Stimulated activated CD8-positive, alpha-beta memory T cell treated with anti-CD3 and anti-CD28 coated beads, Interleukin-7, amount 100 ng/mL, for 4 hours (primary cell): ENCODE results near the gene THAP8.

Experiments
- DNase-seq, 2 donors: peaks; one replicate each; pipeline ENCODE4 v3.0.0-alpha.2; 2020; ENCODE audit warnings: low read depth in 2 of 2

The THAP8 gene

GRCh38 chr19:36054119-36054732, at the start of gene THAP8:
TSS of gene THAP8 (minus strand) at chr19:36054285. CDS start at chr19:36054217, 68 bp downstream.
- peak; percentile 100 for DNase-seq

- DNase-seq, result no peak
These were observed 49.0 kb upstream of the THAP8 start for GRCh38 chr19:36103040-36103626.

- no peak for DNase-seq
These were observed 47.7 kb upstream of the THAP8 start for GRCh38 chr19:36101550-36102327.

- DNase-seq, result no peak
These were observed 46.4 kb upstream of the THAP8 start for GRCh38 chr19:36100476-36100875.

GRCh38 chr19:36099166-36099785, 45.2 kb upstream of the THAP8 start:
- no peak for DNase-seq

GRCh38 chr19:36097036-36097435, 43.0 kb upstream of the THAP8 start:
- DNase-seq, result no peak

- DNase-seq, result no peak
These were observed 39.6 kb upstream of the THAP8 start for GRCh38 chr19:36093687-36094086.

- no peak for DNase-seq
These were observed 39.1 kb upstream of the THAP8 start for GRCh38 chr19:36093146-36093662.

GRCh38 chr19:36092566-36092965, 38.5 kb upstream of the THAP8 start:
- no peak for DNase-seq

GRCh38 chr19:36090910-36091695, 37.0 kb upstream of the THAP8 start:
- no peak for DNase-seq

- DNase-seq, result no peak
These were observed 35.8 kb upstream of the THAP8 start for GRCh38 chr19:36089847-36090246.

GRCh38 chr19:36086326-36086725, 32.2 kb upstream of the THAP8 start:
- DNase-seq, result no peak

- no peak for DNase-seq
These were observed 30.3 kb upstream of the THAP8 start for GRCh38 chr19:36084231-36085009.

GRCh38 chr19:36082916-36083315, 28.8 kb upstream of the THAP8 start:
- no peak for DNase-seq

GRCh38 chr19:36081894-36082293, 27.8 kb upstream of the THAP8 start:
- DNase-seq, result no peak

- DNase-seq, result no peak
These were observed 27.3 kb upstream of the THAP8 start for GRCh38 chr19:36081385-36081784.

- no peak for DNase-seq
These were observed 25.4 kb upstream of the THAP8 start for GRCh38 chr19:36079389-36079945.

- DNase-seq, result no peak
These were observed 19.2 kb upstream of the THAP8 start for GRCh38 chr19:36073121-36073876.

- DNase-seq, result no peak
These were observed 18.0 kb upstream of the THAP8 start for GRCh38 chr19:36072081-36072480.
